OCI-LY3 (cell line): Measurements from ENCODE around the gene GRHL3.

Experiments
- H2AFZ ChIP-seq: fragments of 200-600, 300-600 bp; shearing (Covaris generic); 2 replicates; pipeline ENCODE4 v1.6.0; 2014; ENCODE audit warnings: antibody characterized with exemption, low read depth, low read length
- H3K27ac ChIP-seq: fragments of 200-600, 300-600 bp; sonication (generic); 2 replicates; pipeline ENCODE4 v1.5.1; 2014; ENCODE audit warnings: mild to moderate bottlenecking, low read length, moderate library complexity, mixed read lengths
- H3K27me3 ChIP-seq: fragments of 200-600, 300-600 bp; sonication (generic); 2 replicates; pipeline ENCODE4 v1.6.1; 2014; ENCODE audit warnings: low read depth, low read length, mixed read lengths
- H3K36me3 ChIP-seq: fragments of 200-600, 300-600 bp; sonication (generic); replicated peaks from 2 replicates; pipeline ENCODE3; 2014; ENCODE audit warnings: low read depth, low read length, mixed read lengths
- H3K4me1 ChIP-seq: fragments of 300-600, 200-600 bp; sonication (generic); 2 replicates; pipeline ENCODE4 v1.6.1; 2014; ENCODE audit warnings: low read length, mixed read lengths
- H3K4me2 ChIP-seq: fragments of 200-600, 300-600 bp; sonication (generic); 2 replicates; pipeline ENCODE4 v1.6.1; 2014; ENCODE audit warnings: low read length, mixed read lengths
- H3K4me3 ChIP-seq: fragments of 300-600, 200-600 bp; sonication (generic); 2 replicates; pipeline ENCODE4 v1.5.1; 2014; ENCODE audit warnings: antibody characterized with exemption, mild to moderate bottlenecking, low read length, moderate library complexity
- H3K79me2 ChIP-seq: fragments of 300-600, 200-600 bp; shearing (Covaris generic); 2 replicates; pipeline ENCODE4 v1.6.1; 2014; ENCODE audit warnings: mild to moderate bottlenecking, low read length, mixed read lengths
- H3K9ac ChIP-seq: fragments of 300-600, 200-600 bp; shearing (Covaris generic); 2 replicates; pipeline ENCODE4 v1.6.0; 2014; ENCODE audit warnings: mild to moderate bottlenecking, low read length, moderate library complexity
- H3K9me3 ChIP-seq: fragments of 200-600, 300-600 bp; shearing (Covaris generic); 2 replicates; pipeline ENCODE4 v1.6.1; 2014; ENCODE audit warnings: low read length, mixed read lengths; ENCODE audit not compliant: insufficient read depth
- H4K20me1 ChIP-seq: fragments of 200-600, 300-600 bp; sonication (generic); 2 replicates; pipeline ENCODE4 v1.6.1; 2016; ENCODE audit warnings: low read length, mixed read lengths; ENCODE audit not compliant: insufficient read depth
- EZH2phosphoT487 ChIP-seq: fragments of 200-600 bp; shearing (Covaris generic); IDR thresholded peaks from 2 replicates; pipeline ENCODE4 v1.6.1; 2018; ENCODE audit warnings: antibody characterized with exemption, mixed run types, low read depth
- TF ChIP-seq, protein P1 (sequence below): fragments of 200-600, 300-600 bp; sonication (generic); IDR thresholded peaks from 2 replicates; pipeline ENCODE4 v1.5.1; 2014; ENCODE audit warnings: antibody characterized with exemption, low read length, low read depth

The GRHL3 gene

DNA sequence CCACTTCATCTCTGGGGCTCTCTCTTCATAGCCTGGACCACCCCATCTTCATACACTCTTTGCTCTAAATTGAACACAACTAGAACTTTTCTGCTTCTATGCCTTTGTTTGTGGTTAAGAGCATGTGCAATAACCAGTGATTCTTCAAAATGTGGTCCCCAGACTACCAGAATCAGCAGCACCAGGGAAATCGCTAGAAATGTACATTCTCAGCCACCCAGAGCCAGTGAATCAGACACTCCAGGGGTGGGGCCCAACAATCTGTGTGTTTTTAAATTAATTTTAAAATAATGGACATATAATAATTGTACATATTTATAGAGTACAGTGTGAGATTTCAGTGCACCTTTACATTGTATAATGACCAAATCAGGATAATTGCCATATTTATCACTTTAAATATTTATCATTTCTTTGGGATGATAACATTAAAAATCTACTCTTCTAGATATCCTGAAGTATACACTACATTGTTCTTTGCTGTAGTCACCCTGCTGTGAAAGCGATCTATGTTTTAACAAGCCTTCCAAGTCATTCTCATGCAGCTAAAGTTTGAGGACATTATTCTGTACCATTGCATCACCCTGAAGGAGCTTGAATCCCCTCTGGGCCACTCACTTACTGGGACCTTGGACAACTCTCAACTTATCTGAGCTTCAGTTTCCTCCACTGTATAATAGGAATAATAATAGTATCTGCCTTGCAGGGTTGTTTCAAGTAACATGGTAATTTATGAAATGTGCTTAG is 10.8 kb downstream of the GRHL3 start:
- TF ChIP-seq, protein P1, sequence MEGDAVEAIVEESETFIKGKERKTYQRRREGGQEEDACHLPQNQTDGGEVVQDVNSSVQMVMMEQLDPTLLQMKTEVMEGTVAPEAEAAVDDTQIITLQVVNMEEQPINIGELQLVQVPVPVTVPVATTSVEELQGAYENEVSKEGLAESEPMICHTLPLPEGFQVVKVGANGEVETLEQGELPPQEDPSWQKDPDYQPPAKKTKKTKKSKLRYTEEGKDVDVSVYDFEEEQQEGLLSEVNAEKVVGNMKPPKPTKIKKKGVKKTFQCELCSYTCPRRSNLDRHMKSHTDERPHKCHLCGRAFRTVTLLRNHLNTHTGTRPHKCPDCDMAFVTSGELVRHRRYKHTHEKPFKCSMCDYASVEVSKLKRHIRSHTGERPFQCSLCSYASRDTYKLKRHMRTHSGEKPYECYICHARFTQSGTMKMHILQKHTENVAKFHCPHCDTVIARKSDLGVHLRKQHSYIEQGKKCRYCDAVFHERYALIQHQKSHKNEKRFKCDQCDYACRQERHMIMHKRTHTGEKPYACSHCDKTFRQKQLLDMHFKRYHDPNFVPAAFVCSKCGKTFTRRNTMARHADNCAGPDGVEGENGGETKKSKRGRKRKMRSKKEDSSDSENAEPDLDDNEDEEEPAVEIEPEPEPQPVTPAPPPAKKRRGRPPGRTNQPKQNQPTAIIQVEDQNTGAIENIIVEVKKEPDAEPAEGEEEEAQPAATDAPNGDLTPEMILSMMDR = no peak
- TF ChIP-seq EZH2phosphoT487 = no peak
- Histone ChIP-seq H3K36me3 (no peaks in the 10 kb centered on the region), H3K9ac (no peak overlapping the region)

DNA sequence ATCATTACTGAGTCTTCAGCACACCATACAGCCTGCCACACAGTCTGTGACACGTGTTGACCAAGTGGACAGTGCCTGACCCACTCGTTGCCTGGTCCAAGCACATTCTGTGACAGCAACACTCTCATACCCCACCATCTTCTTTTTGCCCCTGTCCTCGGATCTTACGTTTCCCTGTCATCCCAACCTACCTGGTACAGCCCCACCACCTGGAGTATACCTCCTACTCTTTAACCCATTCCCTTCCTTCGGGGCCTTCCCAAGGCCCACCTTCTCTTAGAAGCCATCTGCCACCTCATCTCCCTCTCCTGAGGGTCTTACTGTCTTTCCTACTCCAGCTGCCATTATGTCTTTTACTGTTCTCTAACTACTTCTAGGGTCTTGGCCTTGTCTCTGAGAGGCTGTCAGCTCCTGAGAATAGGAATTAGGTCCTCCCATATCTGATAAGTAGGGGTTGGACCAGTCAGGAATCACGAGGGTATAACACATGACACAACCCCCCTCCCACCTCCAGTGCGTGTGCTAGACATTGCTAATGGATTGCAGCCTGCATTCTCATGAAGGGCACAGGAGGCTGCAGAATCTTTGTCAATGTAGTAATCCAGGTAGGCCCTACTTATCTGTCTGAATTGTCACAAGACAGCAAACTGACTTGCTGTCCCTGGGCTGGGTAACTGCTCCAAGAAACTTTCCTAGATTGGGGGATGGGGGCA is 13.0 kb downstream of the GRHL3 start:
- TF ChIP-seq EZH2phosphoT487 = no peak
- TF ChIP-seq, protein P1 = no peak
- Histone ChIP-seq H4K20me1 (no peaks in the 10 kb centered on the region), H3K9ac (no peak overlapping the region), H3K36me3 (no peaks in the 10 kb centered on the region), H3K4me2 (no peak overlapping the region), H3K4me3 (no peak overlapping the region), H3K9me3 (no peaks in the 10 kb centered on the region), H3K27me3 (peaks cover 2% of the 10 kb centered on the region; the same call in 1 of the 2 replicates), H2AFZ (no peak overlapping the region), H3K4me1 (no peaks in the 10 kb centered on the region), H3K27ac (no peak overlapping the region), H3K79me2 (no peaks in the 10 kb centered on the region)

More for the DNA sequence above, 10.8 kb downstream of the GRHL3 start:
- Histone ChIP-seq H3K27me3 (peaks cover 20% of the 10 kb centered on the region), H3K27ac (no peak overlapping the region), H4K20me1 (no peaks in the 10 kb centered on the region), H2AFZ (no peak overlapping the region), H3K79me2 (no peaks in the 10 kb centered on the region), H3K4me1 (0 out of 2 replicates have a peak, but pooled peaks cover 4% of the 10 kb centered on the region), H3K4me3 (no peak overlapping the region), H3K9me3 (no peaks in the 10 kb centered on the region), H3K4me2 (no peak overlapping the region)

DNA sequence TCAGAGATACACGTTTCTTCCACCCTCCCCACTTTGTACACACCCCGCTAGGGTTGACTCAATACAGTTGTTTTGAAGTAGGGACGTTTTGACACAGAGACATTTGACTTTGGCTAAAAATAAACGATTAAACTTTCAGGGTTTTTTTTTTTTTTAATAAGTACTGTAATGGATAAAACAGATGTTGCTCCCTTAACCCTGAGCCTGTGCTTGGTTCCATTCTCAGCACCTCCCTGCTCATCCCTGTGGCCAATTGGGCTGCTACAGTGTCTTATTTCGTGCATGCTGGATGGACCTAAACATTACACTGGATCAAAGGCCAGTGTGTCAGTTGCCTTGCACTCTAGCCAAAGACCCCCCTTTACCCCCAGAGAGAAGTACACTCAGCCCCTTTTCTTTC is 16.9 kb downstream of the GRHL3 start:
- H2AFZ ChIP-seq = no peak overlapping the region
- no peaks in the 10 kb centered on the region for H3K36me3 ChIP-seq
- H3K27me3 ChIP-seq = no peaks in the 10 kb centered on the region
- H4K20me1 ChIP-seq = no peaks in the 10 kb centered on the region
- no peak overlapping the region for H3K27ac ChIP-seq
- H3K4me1 ChIP-seq = no peaks in the 10 kb centered on the region
- no peak for TF ChIP-seq EZH2phosphoT487
- TF ChIP-seq, protein P1 = no peak
- H3K9ac ChIP-seq = no peak overlapping the region
- no peaks in the 10 kb centered on the region for H3K79me2 ChIP-seq
- H3K9me3 ChIP-seq = no peaks in the 10 kb centered on the region
- H3K4me3 ChIP-seq = no peak overlapping the region
- no peak overlapping the region for H3K4me2 ChIP-seq

DNA sequence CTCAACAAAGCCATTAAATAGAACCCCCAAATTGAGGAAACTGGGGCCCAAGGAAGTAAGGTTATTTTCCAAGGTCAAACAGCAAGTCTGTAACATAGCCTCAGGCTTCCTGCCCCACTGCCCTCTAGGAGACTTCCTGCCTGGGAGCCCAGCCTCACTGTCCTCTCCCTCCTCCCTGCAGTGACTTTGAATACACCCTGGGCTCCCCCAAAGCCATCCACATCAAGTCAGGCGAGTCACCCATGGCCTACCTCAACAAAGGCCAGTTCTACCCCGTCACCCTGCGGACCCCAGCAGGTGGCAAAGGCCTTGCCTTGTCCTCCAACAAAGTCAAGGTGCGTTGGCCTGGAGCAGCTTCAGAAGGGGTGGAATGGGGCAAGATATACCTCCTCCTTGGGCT is 18.3 kb downstream of the GRHL3 start:
- no peaks in the 10 kb centered on the region for H3K4me1 ChIP-seq
- H2AFZ ChIP-seq = no peak overlapping the region
- H4K20me1 ChIP-seq = no peaks in the 10 kb centered on the region
- H3K27ac ChIP-seq = no peak overlapping the region
- no peak for TF ChIP-seq EZH2phosphoT487
- TF ChIP-seq, protein P1 = no peak
- no peaks in the 10 kb centered on the region for H3K27me3 ChIP-seq
- no peaks in the 10 kb centered on the region for H3K36me3 ChIP-seq
- H3K79me2 ChIP-seq = no peaks in the 10 kb centered on the region
- H3K4me3 ChIP-seq = no peak overlapping the region
- H3K9ac ChIP-seq = no peak overlapping the region
- H3K4me2 ChIP-seq = no peak overlapping the region
- H3K9me3 ChIP-seq = no peaks in the 10 kb centered on the region
